Mucosa of rectum (tissue), 2 donors: ENCODE data around the gene SP110.
A peak's percentile ranks its signal among the peaks of the same experiment; 100 is the strongest.

Experiments
- H3K27ac ChIP-seq, 2 donors: one replicate each; pipeline ENCODE4 v1.7.0; 2013; ENCODE audit warnings: inconsistent platforms in 2 of 2, low read depth in 2 of 2, low read length in 2 of 2
- H3K27me3 ChIP-seq, 2 donors: one replicate each; pipeline ENCODE4 v1.7.0; 2013; ENCODE audit warnings: low read length in 2 of 2; ENCODE audit not compliant: control insufficient read depth in 2 of 2, insufficient read depth in 2 of 2
- H3K36me3 ChIP-seq, 2 donors: one replicate each; pipeline ENCODE4 v1.7.0; 2013; ENCODE audit warnings: low read length in 2 of 2; ENCODE audit not compliant: control insufficient read depth in 2 of 2, insufficient read depth in 2 of 2
- H3K4me1 ChIP-seq, 2 donors: one replicate each; pipeline ENCODE4 v1.7.0; 2013; ENCODE audit warnings: low read length in 2 of 2, mild to moderate bottlenecking in 1 of 2; ENCODE audit not compliant: control insufficient read depth in 2 of 2, insufficient read depth in 2 of 2
- H3K4me3 ChIP-seq, 2 donors: one replicate each; pipeline ENCODE4 v1.7.0; 2013; ENCODE audit warnings: low read length in 2 of 2
- H3K9ac ChIP-seq, 2 donors: one replicate each; pipeline ENCODE4 v1.7.0; 2013; ENCODE audit warnings: low read length in 2 of 2, low read depth in 1 of 2, mild to moderate bottlenecking in 1 of 2
- H3K9me3 ChIP-seq, 2 donors: one replicate each; pipeline ENCODE4 v1.7.0; 2013; ENCODE audit warnings: low read length in 2 of 2; ENCODE audit not compliant: control insufficient read depth in 2 of 2
- donor health status: healthy.
- donor health status: Normal muscosa, but diverticular disease.

The SP110 gene

DNA sequence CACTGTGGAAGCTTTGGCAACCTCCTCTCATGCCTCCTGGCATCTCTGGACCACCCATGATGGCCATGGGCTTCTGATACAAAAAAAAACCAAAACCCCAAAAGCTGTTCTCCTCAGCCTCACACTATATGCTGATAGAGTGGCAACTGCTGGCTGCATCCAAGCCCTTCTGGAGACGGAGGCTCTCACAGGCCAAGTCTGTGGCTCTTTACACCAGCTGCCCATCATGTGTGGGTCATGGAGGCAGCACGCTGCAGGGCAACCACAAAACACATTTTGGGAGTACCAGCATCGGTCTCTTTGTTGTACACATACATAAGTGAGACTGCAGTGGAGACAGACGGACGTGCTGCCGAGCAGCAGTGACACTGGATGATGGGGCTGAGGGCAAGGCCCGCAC is 45.3 kb downstream of the SP110 start:
- Histone ChIP-seq H3K4me3 (no peak overlapping the region), H3K9ac (no peak overlapping the region), H3K36me3 (peaks cover 20 to 36% of the 10 kb centered on the region in 2 donors), H3K9me3 (no peaks in the 10 kb centered on the region), H3K27me3 (no peaks in the 10 kb centered on the region), H3K27ac (no peak overlapping the region), H3K4me1 (peaks cover 0 to 4% of the 10 kb centered on the region in 2 donors)

DNA sequence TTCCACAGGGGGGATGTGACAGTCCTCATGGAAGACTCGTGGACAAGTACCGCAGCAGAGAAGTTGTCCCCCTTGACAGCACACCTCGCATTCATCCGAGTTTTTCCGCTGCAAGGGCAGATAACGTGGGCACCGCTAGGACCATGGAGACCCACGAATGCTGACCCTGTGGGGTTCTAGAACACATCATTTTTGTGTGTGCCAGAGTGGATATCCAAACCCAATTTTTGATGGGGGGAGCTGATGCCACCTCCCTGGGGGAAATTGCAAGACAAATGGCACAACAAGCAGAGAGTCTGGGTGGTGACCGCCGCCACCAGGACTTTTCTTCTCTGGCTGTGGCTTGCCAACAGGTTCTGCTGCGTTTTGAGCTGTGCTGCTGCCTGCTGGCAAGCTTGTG is 46.9 kb downstream of the SP110 start:
- Histone ChIP-seq H3K4me1 (peaks cover 0 to 4% of the 10 kb centered on the region in 2 donors), H3K36me3 (peaks cover 17 to 26% of the 10 kb centered on the region in 2 donors), H3K27ac (no peak overlapping the region), H3K9ac (no peak overlapping the region), H3K9me3 (no peaks in the 10 kb centered on the region), H3K27me3 (no peaks in the 10 kb centered on the region), H3K4me3 (no peak overlapping the region)

DNA sequence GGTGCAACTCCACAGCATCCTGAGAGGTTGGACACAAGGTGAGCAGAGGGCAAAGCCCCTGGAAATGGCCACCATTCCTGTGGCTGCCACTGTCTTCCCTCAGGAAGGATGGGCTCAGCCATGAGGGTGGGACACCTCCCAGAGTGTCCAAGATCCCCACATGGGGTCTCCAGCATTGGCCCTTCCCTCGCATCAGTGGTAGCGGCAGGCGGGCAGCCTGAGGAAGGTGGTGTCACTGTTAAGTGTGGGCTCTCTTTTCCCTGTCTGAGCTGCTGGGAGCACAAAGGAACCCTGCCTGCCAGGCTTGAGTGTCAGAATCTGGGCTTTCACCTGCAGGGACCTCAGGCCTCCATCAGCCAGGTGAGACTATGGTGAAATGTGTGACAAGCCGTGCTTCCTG is 47.6 kb downstream of the SP110 start:
- no peak overlapping the region for H3K9ac ChIP-seq
- H3K27ac ChIP-seq: no peak overlapping the region
- H3K4me3 ChIP-seq: no peak overlapping the region
- H3K9me3 ChIP-seq: no peaks in the 10 kb centered on the region
- peaks cover 0 to 4% of the 10 kb centered on the region in 2 donors for H3K4me1 ChIP-seq
- H3K36me3 ChIP-seq: peaks cover 11 to 28% of the 10 kb centered on the region in 2 donors
- H3K27me3 ChIP-seq: no peaks in the 10 kb centered on the region

DNA sequence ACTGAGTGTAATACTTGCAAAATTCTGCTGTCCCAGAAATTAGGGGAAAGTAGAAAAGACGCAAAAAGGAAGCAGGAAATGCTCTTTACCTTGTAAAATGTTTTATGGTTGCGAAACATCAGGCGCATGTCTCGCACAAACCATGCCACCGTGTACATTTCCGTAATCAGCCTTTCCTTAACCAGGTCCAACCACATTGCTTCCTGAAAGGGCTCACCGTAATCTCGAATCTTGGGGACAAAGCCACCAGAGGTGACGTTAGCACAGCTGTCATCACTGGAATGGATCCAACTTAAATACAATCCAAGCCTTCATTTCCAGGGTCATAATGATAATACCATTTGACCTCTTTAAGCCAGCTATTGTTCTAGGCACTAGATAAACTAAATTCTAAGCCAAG is 49.3 kb downstream of the SP110 start:
- Histone ChIP-seq H3K27ac (peak overlapping the region; percentile 85 to 86), H3K36me3 (peaks cover 2 to 25% of the 10 kb centered on the region in 2 donors), H3K9ac (peak overlapping the region; percentile 50 to 74), H3K27me3 (no peaks in the 10 kb centered on the region), H3K9me3 (no peaks in the 10 kb centered on the region), H3K4me1 (peaks cover 0 to 8% of the 10 kb centered on the region in 2 donors), H3K4me3 (peak overlapping the region; percentile 65)

DNA sequence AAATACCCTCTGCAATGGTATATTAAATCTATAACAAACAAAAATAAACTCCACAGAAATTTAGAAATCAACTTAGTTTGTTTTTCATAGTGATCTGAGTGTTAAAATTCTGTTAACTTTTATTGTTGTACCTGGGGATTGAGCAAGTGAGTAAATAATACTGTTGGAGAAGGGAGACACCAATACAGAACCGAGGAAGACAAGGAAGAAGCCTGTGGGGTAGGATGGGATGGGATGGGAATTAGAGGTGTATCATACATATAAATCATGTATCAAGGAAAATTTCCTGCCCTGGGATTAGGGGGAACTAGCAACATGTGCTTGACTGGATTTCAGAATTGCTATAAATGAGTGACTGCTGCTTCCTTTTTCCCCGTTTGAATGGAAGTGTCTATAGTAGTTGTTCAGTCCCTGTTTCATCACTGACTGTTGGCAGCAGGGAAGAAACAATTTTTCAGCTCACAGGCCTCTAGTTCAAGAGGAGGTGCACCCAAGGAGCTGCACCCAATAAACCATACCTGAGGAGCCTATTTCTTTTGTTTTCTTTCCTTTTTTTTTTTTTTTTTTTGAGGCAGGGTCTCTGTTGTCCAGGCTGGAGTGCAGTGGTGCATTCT is 53.1 kb downstream of the SP110 start:
- H3K27ac ChIP-seq: no peak overlapping the region
- H3K9ac ChIP-seq: no peak overlapping the region
- no peaks in the 10 kb centered on the region for H3K9me3 ChIP-seq
- H3K27me3 ChIP-seq: no peaks in the 10 kb centered on the region
- peaks cover 0 to 8% of the 10 kb centered on the region in 2 donors for H3K4me1 ChIP-seq
- H3K36me3 ChIP-seq: peaks cover 0 to 9% of the 10 kb centered on the region in 2 donors
- no peak overlapping the region for H3K4me3 ChIP-seq

DNA sequence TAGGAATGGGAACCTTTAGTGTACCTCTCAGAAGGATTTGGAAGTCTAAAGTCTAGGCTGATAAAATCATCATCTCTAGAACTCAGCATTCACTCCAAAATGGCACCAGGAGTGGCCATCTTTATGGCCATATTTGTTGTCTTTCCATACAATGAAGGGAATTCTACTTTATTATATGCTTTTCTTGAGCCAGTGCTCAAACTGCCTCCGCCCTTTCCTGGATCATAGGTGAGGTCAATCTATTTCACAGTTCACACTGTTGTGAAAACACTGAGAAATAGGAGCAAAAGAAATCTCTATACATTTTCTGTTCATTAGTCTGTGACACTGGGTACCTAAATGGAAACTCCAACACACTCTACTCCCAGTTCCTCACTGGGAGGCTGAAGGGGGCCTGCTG is 55.6 kb downstream of the SP110 start:
- no peak overlapping the region for H3K4me3 ChIP-seq
- no peak overlapping the region for H3K27ac ChIP-seq
- peaks cover 3% of the 10 kb centered on the region in 2 donors for H3K4me1 ChIP-seq
- H3K36me3 ChIP-seq: peaks cover 0 to 9% of the 10 kb centered on the region in 2 donors
- no peak overlapping the region for H3K9ac ChIP-seq
- no peaks in the 10 kb centered on the region for H3K9me3 ChIP-seq
- H3K27me3 ChIP-seq: no peaks in the 10 kb centered on the region

DNA sequence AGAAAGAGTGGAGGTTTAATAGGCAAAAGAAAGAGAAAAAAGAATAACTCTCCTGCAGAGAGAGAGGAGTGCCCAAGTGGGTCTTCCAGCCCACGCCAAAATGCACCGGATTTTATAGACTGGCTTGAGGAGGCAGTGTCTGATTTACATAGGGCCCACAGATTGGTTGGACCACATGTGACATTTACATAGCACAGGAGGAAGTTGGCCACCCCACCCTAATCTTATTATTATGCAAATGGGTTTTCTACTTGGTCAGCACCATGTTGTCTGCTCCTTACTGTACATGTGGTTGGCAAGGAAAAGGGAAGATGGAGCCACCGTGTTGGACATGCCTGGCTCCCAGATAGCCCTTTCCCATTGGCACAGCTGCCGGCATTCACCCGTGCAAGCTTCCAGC is 56.8 kb downstream of the SP110 start:
- Histone ChIP-seq H3K36me3 (peaks cover 0 to 9% of the 10 kb centered on the region in 2 donors), H3K9ac (no peak overlapping the region), H3K4me1 (peaks cover 3% of the 10 kb centered on the region in 2 donors), H3K27me3 (no peaks in the 10 kb centered on the region), H3K27ac (no peak overlapping the region), H3K4me3 (no peak overlapping the region), H3K9me3 (no peaks in the 10 kb centered on the region)

DNA sequence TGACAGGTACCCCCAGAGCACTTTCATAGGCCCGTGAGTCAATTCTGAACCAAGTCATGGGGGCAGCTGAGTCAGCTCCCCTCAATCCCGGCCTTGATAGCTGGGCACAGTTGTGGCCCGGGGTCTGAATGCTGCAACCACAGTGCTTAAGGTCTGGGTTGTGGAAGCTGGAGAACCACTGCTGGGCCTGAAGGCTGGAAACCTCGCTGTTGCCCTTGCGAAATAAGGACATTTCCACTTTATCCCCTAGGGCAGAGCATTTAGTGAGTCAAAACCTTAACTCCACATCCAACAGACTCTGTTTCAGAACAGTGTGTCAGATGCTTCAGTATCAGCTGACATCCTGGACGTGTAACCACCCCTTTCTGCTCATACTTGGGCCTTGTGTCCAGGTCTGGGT is 58.6 kb downstream of the SP110 start:
- Histone ChIP-seq H3K4me1 (peaks cover 0 to 3% of the 10 kb centered on the region in 2 donors), H3K9me3 (no peaks in the 10 kb centered on the region), H3K27ac (no peak overlapping the region), H3K27me3 (no peaks in the 10 kb centered on the region), H3K4me3 (no peak overlapping the region), H3K36me3 (no peaks in the 10 kb centered on the region), H3K9ac (no peak overlapping the region)

DNA sequence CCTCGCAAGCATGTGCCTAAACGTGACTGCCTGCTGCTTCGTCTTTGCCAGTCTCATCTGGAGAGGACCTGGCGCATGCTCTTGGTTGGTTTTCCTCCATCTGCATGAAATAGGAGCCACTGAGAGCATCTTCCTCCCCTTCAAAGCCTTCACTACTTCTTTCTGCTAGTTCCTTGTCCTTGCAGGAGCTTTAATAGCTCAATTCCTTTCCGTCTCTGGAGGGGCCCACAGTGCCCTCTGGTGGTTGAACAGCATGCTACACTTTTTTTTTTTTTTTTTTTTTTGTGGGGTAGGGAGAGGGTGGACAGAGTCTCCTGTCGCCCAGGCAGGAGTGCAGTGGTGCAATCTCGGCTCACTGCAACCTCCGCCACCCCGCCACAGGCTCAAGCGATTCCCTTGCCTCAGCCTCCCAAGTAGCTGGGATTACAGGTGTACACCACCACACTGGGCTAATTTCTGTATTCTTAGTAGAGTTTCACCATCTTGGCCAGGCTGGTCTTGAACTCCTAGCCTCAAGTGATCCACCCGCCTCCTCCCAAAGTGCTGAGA is 59.6 kb downstream of the SP110 start:
- Histone ChIP-seq H3K4me3 (no peak overlapping the region), H3K27me3 (no peaks in the 10 kb centered on the region), H3K4me1 (peaks cover 0 to 3% of the 10 kb centered on the region in 2 donors), H3K9ac (no peak overlapping the region), H3K36me3 (no peaks in the 10 kb centered on the region), H3K27ac (no peak overlapping the region), H3K9me3 (no peaks in the 10 kb centered on the region)

DNA sequence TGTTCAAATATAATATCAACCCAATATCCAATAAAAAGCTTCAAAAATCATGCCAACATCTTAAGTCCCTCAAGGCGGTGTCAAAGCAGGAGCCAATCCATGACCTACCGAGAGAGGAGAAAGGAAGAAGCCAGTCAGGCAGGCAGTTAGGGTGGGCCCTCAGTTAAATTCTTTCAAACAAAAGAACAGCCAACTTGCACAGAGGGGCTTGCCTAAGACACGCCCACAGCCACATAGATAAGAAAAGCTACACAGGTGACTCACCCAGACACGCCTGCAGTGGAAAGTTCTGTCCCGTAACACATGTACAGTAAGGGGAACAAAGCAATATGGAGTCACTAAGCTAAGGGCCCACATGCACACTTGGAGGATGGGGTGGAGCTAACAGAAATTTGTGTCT is 61.3 kb downstream of the SP110 start:
- Histone ChIP-seq H3K9ac (no peak overlapping the region), H3K9me3 (no peaks in the 10 kb centered on the region), H3K4me1 (peaks cover 0 to 3% of the 10 kb centered on the region in 2 donors), H3K4me3 (no peak overlapping the region), H3K27me3 (no peaks in the 10 kb centered on the region), H3K27ac (no peak overlapping the region), H3K36me3 (no peaks in the 10 kb centered on the region)
